HepG2 (cell line): Measurements from ENCODE around the gene SRCIN1. TPM values are rescaled to one million over a fixed set of nuclear protein-coding genes. Genes with fewer than 3 reads are reported as not detected.
A peak's percentile ranks its signal among the peaks of the same experiment; 100 is the strongest.

Source experiments
- BORCS8-MEF2B ChIP-seq: sonication (generic); formaldehyde crosslinking; IDR thresholded peaks from 2 replicates; pipeline ENCODE4 v1.8.0; 2022; ENCODE audit warnings: mild to moderate bottlenecking, missing genetic modification reagents
- CHD4 ChIP-seq: fragments of 200-600 bp; sonication (generic); IDR thresholded peaks from 2 replicates; pipeline ENCODE4 v1.7.0; 2017; ENCODE audit warnings: mild to moderate bottlenecking, low read length, borderline replicate concordance
- ELF4 ChIP-seq: sonication (generic); formaldehyde crosslinking; IDR thresholded peaks from 2 replicates; pipeline ENCODE4 v1.5.0; 2020; ENCODE audit warnings: missing genetic modification reagents, mild to moderate bottlenecking, moderate library complexity, borderline replicate concordance
- FOXA1 ChIP-seq, 2 experiments: fragments of 450-650 bp in 1 of 2; sonication (generic) in 1 of 2; formaldehyde crosslinking in 1 of 2; IDR thresholded peaks; 2 replicates each; pipeline versions ENCODE4 v1.4.0 to v1.6.1; 2016 to 2020; ENCODE audit warnings: missing genetic modification reagents in 1 of 2
- JDP2 ChIP-seq: sonication (generic); formaldehyde crosslinking; IDR thresholded peaks from 2 replicates; pipeline ENCODE4 v1.8.1; 2022; ENCODE audit warnings: missing genetic modification reagents, borderline replicate concordance
- STAT5B ChIP-seq: sonication (generic); formaldehyde crosslinking; IDR thresholded peaks from 2 replicates; pipeline ENCODE4 v1.4.0; 2020; ENCODE audit warnings: missing genetic modification reagents
- ZNF101 ChIP-seq: sonication (generic); formaldehyde crosslinking; IDR thresholded peaks from 2 replicates; pipeline ENCODE4 v1.4.0; 2020; ENCODE audit warnings: mild to moderate bottlenecking, low read depth, missing genetic modification reagents, borderline replicate concordance
- ZNF329 ChIP-seq: sonication (generic); formaldehyde crosslinking; IDR thresholded peaks from 2 replicates; pipeline ENCODE4 v1.9.0; 2021; ENCODE audit warnings: low read depth, mild to moderate bottlenecking, missing genetic modification reagents
- ZSCAN25 ChIP-seq: sonication (generic); formaldehyde crosslinking; IDR thresholded peaks from 2 replicates; pipeline ENCODE4 v1.8.0; 2022; ENCODE audit warnings: mild to moderate bottlenecking, missing genetic modification reagents
- polyA plus RNA-seq, 8 experiments: library from polyadenylated mRNA; depleted of rRNA in 3 of 8; stranded (reverse) in 7 of 8; unstranded in 1 of 8; fragments of >200 nt; fragmentation: Illumina TruSeq in 4 of 8; extraction: Trizol in 4 of 8; gene quantifications; 2 replicates each; pipeline versions ENCODE4 v1.2.1 to v1.2.3, GENCODE V29; 2011 to 2016; ENCODE audit warnings: low read depth in 4 of 8, missing spikeins in 1 of 8, mixed read lengths in 1 of 8; ENCODE audit not compliant: insufficient read depth in 1 of 8
- total RNA-seq, 5 experiments: library from RNA; depleted of rRNA; stranded (reverse); fragments of >200 nt; fragmentation: Illumina TruSeq; extraction: Trizol; gene quantifications; 2 replicates each; pipeline ENCODE4 v1.2.3, GENCODE V29; 2016; ENCODE audit warnings: low read depth in 1 of 5
- TF ChIP-seq, protein P1 (sequence below): sonication (generic); formaldehyde crosslinking; IDR thresholded peaks from 2 replicates; pipeline ENCODE4 v1.4.0; 2020; ENCODE audit warnings: missing genetic modification reagents
- TF ChIP-seq, protein P2 (sequence below): sonication (generic); formaldehyde crosslinking; IDR thresholded peaks from 2 replicates; pipeline ENCODE4 v1.5.1; 2020; ENCODE audit warnings: mild to moderate bottlenecking, moderate library complexity, missing genetic modification reagents
- TF ChIP-seq, protein P3 (sequence below): sonication (generic); formaldehyde crosslinking; conservative IDR thresholded peaks from 2 replicates; pipeline ENCODE4 v1.4.0; 2020; ENCODE audit warnings: missing genetic modification reagents
- TF ChIP-seq, protein P4 (sequence below): sonication (generic); formaldehyde crosslinking; IDR thresholded peaks from 2 replicates; pipeline ENCODE4 v1.5.0; 2020; ENCODE audit warnings: missing genetic modification reagents, mild to moderate bottlenecking, borderline replicate concordance
- TF ChIP-seq, protein P5 (sequence below): sonication (generic); formaldehyde crosslinking; IDR thresholded peaks from 2 replicates; pipeline ENCODE4 v1.8.1; 2023; ENCODE audit warnings: mild to moderate bottlenecking, missing genetic modification reagents
- TF ChIP-seq, protein P6 (sequence below): sonication (generic); formaldehyde crosslinking; conservative IDR thresholded peaks from 2 replicates; pipeline ENCODE4 v1.8.0; 2022; ENCODE audit warnings: low read depth, missing genetic modification reagents
- TF ChIP-seq, protein P7 (sequence below): sonication (generic); formaldehyde crosslinking; IDR thresholded peaks from 2 replicates; pipeline ENCODE4 v1.9.0; 2021; ENCODE audit warnings: missing genetic modification reagents, mild to moderate bottlenecking, borderline replicate concordance

SRCIN1 gene
- total and polyA plus RNA-seq, 2 of the 13 experiments (the other 11 are each of a cell fraction or from before 2014, with no cell fraction given): 1.2 to 9.6 TPM

DNA sequence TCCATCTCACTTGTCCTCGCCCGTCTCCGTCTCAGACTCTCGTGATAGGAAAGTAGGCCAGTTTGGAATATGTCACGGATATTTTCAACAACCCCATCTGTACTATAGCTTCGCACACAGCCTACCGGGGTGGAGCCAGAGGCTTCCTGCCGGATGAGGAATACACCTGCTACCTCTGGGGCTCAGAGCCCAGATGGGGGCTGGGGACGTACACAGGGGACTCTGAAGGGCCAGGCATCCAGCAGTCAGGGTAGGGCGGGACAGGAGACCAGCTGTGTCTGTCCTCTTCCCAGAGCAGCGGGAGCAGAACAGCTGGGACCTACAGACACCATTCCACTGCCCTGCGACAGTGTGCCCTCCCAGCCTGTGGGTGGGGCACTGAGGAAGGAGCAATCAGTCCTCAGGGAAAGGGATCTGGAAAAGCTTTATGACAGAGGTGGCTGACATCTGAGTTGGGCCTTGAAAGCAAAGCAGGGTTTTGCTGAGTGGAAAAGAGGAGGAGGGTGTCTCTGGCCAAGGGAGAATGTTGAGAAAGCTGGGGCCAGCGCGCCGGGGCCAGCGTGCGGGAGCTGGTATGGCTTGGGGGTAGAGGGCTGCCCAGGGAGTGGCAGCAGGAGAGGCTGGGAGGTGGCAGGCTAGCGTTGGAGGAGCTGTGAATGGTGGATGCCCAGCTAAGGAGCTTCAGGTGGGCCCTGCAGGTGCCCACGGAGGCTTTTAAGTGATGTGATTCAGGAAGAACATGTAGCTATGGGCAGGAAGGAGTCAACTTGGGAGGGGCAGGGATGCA lies 11.5 kb upstream of the SRCIN1 start (continued):
- TF ChIP-seq, protein P1, sequence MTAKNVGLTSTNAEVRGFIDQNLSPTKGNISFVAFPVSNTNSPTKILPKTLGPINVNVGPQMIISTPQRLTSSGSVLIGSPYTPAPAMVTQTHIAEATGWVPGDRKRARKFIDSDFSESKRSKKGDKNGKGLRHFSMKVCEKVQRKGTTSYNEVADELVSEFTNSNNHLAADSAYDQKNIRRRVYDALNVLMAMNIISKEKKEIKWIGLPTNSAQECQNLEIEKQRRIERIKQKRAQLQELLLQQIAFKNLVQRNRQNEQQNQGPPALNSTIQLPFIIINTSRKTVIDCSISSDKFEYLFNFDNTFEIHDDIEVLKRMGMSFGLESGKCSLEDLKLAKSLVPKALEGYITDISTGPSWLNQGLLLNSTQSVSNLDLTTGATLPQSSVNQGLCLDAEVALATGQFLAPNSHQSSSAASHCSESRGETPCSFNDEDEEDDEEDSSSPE: no peak
- 0 out of 2 replicates have a peak, but pooled peaks have one; percentile 36 for TF ChIP-seq BORCS8-MEF2B
- TF ChIP-seq FOXA1 (IDR thresholded peaks at IDR 0.05): no peak
- TF ChIP-seq FOXA1 (CRISPR knock-in tag; IDR thresholded peaks at IDR 0.05): no peak
- TF ChIP-seq ZNF329 (CRISPR knock-in tag): no peak
- TF ChIP-seq, protein P2, sequence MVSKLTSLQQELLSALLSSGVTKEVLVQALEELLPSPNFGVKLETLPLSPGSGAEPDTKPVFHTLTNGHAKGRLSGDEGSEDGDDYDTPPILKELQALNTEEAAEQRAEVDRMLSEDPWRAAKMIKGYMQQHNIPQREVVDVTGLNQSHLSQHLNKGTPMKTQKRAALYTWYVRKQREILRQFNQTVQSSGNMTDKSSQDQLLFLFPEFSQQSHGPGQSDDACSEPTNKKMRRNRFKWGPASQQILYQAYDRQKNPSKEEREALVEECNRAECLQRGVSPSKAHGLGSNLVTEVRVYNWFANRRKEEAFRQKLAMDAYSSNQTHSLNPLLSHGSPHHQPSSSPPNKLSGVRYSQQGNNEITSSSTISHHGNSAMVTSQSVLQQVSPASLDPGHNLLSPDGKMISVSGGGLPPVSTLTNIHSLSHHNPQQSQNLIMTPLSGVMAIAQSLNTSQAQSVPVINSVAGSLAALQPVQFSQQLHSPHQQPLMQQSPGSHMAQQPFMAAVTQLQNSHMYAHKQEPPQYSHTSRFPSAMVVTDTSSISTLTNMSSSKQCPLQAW (CRISPR knock-in tag): no peak
- TF ChIP-seq CHD4: no peak
- TF ChIP-seq, protein P3, sequence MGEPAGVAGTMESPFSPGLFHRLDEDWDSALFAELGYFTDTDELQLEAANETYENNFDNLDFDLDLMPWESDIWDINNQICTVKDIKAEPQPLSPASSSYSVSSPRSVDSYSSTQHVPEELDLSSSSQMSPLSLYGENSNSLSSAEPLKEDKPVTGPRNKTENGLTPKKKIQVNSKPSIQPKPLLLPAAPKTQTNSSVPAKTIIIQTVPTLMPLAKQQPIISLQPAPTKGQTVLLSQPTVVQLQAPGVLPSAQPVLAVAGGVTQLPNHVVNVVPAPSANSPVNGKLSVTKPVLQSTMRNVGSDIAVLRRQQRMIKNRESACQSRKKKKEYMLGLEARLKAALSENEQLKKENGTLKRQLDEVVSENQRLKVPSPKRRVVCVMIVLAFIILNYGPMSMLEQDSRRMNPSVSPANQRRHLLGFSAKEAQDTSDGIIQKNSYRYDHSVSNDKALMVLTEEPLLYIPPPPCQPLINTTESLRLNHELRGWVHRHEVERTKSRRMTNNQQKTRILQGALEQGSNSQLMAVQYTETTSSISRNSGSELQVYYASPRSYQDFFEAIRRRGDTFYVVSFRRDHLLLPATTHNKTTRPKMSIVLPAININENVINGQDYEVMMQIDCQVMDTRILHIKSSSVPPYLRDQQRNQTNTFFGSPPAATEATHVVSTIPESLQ (CRISPR knock-in tag): no peak
- TF ChIP-seq, protein P4, sequence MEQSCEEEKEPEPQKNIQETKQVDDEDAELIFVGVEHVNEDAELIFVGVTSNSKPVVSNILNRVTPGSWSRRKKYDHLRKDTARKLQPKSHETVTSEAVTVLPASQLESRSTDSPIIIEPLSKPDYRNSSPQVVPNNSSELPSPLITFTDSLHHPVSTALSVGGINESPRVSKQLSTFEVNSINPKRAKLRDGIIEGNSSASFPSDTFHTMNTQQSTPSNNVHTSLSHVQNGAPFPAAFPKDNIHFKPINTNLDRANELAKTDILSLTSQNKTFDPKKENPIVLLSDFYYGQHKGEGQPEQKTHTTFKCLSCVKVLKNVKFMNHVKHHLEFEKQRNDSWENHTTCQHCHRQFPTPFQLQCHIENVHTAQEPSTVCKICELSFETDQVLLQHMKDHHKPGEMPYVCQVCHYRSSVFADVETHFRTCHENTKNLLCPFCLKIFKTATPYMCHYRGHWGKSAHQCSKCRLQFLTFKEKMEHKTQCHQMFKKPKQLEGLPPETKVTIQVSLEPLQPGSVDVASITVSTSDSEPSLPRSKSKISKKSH: peak; percentile 81
- no peak for TF ChIP-seq STAT5B (CRISPR knock-in tag)
- TF ChIP-seq JDP2 (CRISPR knock-in tag): no peak
- TF ChIP-seq, protein P5, sequence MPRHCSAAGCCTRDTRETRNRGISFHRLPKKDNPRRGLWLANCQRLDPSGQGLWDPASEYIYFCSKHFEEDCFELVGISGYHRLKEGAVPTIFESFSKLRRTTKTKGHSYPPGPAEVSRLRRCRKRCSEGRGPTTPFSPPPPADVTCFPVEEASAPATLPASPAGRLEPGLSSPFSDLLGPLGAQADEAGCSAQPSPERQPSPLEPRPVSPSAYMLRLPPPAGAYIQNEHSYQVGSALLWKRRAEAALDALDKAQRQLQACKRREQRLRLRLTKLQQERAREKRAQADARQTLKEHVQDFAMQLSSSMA (CRISPR knock-in tag): 0 out of 2 replicates have a peak, but pooled peaks have one; percentile 41
- no peak for TF ChIP-seq ZNF101 (CRISPR knock-in tag)
- TF ChIP-seq ELF4 (CRISPR knock-in tag): no peak
- TF ChIP-seq, protein P6, sequence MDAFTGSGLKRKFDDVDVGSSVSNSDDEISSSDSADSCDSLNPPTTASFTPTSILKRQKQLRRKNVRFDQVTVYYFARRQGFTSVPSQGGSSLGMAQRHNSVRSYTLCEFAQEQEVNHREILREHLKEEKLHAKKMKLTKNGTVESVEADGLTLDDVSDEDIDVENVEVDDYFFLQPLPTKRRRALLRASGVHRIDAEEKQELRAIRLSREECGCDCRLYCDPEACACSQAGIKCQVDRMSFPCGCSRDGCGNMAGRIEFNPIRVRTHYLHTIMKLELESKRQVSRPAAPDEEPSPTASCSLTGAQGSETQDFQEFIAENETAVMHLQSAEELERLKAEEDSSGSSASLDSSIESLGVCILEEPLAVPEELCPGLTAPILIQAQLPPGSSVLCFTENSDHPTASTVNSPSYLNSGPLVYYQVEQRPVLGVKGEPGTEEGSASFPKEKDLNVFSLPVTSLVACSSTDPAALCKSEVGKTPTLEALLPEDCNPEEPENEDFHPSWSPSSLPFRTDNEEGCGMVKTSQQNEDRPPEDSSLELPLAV (CRISPR knock-in tag): no peak
- TF ChIP-seq, protein P7, sequence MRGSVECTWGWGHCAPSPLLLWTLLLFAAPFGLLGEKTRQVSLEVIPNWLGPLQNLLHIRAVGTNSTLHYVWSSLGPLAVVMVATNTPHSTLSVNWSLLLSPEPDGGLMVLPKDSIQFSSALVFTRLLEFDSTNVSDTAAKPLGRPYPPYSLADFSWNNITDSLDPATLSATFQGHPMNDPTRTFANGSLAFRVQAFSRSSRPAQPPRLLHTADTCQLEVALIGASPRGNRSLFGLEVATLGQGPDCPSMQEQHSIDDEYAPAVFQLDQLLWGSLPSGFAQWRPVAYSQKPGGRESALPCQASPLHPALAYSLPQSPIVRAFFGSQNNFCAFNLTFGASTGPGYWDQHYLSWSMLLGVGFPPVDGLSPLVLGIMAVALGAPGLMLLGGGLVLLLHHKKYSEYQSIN: no peak
- 0 out of 2 replicates have a peak, but pooled peaks have one; percentile 9 for TF ChIP-seq ZSCAN25 (CRISPR knock-in tag)
